HG03439 (cell line): ENCODE measurements around the gene ERBIN.

Source experiments
- ATAC-seq: cut with Tn5 transposase; IDR thresholded peaks from one replicate; pipeline ENCODE4 v1.9.1; 2021; ENCODE audit warnings: mild to moderate bottlenecking, moderate library complexity; ENCODE audit not compliant: unreplicated experiment

Gene ERBIN

GRCh38 chr5:66089384-66089783 is 163.0 kb downstream of the ERBIN start:
- no peak for ATAC-seq

GRCh38 chr5:66100851-66101250 is 174.5 kb downstream of the ERBIN start:
- ATAC-seq, result no peak

GRCh38 chr5:66113160-66113559 is 186.8 kb downstream of the ERBIN start:
- no peak for ATAC-seq

GRCh38 chr5:66118304-66118703 is 191.9 kb downstream of the ERBIN start:
- ATAC-seq, result no peak

DNA sequence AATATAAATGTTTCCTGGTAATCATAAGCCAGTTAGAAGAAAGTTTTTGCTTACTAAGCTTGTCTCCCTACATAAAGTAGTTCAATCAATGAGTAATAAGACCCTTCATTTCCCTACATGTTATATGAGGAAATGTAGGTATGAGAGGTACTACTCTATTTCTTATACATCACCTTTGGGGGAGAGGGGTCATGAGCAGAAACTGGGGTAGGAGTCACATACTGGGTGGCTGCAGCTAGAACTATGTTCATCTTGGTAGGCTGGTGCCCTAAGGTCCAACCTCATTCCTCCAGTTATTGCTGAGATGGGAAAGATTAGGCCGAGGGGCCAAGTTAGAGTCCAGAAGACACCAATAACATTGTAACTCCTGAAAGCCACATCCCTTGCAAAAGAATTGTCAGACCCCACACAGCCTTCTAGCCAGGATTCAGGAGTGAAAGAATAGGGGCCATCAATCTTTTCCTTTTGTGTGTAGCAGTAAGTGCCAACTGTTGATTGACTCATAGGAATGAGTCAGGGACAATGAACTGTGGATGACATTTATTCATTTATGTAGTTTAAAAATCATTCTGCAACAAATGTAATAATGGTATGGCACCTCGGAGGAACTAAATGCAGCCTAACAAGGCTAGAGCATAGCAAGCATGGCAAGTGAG is 196.1 kb downstream of the ERBIN start:
- ATAC-seq, result no peak

GRCh38 chr5:66129144-66129543 is 202.8 kb downstream of the ERBIN start:
- ATAC-seq, result no peak

DNA sequence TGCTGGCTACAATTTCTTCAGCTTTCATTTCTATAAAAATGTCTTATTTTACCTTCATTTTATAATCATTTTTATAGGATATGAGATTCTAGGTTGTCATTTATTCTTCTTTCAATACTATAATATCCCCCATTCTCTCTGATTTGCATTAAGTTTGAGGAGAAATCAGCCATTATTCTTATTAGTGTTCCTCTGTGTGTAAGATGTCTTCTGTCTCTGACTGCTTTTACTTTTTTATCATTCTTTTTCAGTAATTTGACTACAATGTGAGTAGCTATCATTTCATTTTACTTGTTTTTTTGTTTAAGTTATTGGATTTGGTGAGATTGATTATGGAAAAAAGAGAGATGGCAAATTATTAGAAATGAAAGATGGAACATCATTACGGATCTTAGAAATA is 204.1 kb downstream of the ERBIN start:
- ATAC-seq, result no peak
